NAMALWA (cell line): ENCODE results near the gene CHSY1.

Source experiments
- DNase-seq: peaks from one replicate; pipeline ENCODE4 v3.0.0-alpha.2; 2015; ENCODE audit warnings: low spot score

CHSY1 gene

DNA sequence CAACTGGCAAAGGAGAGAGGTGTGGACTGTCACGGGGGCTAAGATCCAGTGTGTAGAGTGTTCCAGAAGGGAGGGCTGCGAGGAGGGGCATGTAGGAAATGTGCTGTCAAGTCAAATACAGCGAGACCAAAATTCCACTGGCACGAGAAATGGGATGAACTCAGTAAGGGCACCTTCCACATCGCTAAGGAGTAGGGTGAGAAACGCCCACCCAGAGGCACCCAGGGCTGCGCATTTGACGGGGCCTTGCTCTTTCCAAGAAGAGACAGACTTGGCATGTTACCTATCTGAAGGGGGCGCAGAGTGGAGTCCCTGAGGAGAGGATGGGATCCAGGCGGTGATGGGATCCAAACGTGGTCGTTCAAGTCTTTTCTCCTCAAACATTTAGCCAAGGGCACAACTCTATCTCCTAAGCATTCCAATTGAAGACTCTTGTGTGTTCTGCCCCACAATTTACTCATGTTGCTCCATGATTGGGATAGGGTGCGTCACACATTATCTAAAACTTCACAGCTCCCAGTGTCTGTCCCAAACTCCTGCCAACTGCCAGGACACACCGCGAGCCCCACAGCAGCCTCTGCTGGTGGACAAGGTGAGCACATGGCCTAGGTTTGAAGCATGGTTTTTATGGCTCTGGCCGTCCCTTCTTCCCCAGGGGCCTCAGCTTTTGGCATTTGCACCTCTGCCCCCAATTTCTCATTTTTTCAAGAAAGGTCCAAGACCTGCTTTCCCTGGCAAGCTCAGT is 17.8 kb upstream of the CHSY1 start:
- no peak for DNase-seq

DNA sequence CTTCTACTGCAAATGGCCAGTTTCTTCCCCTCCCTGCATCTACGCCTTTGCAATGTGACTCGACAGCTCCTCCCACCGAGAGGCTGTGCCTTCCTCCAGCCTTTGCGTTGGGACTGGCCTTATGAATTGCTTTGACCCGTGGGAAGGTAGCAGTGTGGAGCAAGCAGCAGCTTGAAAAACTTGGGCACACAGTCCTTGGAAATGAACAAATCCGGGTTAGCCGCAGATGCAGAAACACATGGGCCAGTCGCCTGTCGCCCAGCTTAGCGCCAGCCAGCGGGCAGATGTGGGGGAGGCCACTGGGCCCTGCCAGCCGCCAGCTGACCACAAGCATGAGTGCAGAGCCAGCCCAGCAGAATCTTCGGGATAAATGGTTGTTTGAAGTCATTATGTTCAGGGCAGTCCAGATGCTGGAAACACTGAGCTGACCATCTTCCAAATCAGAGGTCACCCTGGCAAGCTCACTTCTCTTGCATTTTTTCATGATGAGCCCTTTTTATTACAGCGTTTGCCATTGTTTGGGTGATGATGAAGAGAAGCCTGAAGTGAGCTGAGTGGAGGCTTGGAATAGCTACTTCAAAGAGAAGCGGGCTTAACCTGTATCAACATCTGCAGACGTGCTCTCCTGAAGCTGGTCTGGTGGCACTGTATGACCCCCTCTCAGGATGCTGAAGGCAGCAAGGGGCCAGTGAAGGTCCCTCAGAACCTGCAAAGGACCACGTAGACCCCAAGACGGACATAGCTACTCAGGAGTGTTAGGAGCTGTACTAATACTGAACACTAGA is 15.7 kb upstream of the CHSY1 start:
- DNase-seq: no peak

DNA sequence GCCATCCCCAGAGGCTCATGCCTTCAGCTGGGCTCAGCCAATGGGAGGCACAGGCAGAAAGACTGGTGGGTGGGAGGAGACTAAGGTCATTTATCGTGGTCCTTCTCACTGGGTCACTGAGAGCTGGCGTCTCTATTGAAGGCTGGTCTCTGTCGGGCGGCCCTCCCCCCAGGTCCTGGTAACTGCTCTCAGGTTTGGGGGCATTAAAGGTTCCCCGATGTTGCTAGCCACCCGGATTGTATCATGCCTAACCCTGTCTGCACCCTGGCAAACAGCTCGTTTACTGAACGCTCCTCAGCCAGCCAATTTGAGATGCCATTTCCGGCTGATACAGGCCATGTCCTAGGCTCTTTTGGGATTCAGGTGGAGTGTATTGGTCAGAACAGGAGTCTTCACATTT is 14.9 kb upstream of the CHSY1 start:
- no peak for DNase-seq

GRCh38 chr15:101266034-101266433 is 14.2 kb upstream of the CHSY1 start:
- no peak for DNase-seq

DNA sequence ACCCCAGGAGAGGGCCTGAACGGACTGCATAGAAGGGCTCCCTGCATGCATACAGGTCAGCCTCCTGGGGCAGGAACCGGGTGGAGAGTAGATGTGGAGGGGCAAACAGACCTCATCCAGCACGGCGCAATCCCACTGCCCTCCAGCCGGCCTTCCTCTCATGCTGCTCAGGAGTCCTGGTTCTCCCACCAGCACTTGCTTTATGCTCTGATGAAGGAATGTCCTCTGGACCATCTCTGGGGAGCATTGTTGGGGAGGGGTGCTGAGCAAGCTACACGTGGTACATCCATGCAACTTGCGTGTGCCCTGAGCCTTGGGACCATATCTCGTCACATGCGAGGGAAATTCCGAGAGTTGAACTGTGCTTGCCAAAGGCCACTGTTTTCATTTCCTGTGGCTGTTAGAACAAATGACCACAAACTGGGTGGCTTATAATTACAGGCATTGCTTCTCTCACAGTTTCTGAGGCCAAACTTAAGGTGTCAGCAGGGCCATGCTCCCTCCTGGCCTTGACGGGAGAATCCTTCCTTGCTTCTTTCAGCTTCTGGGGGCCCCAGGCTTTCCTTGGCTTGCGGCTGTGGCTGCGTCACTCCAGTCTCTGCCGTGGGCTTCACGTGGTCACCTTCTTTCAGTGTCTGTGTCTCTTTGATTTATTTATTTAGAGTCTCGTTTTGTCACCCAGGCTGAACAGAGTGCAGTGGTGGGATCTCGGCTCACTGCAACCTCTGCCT is 13.2 kb upstream of the CHSY1 start:
- DNase-seq: no peak

- DNase-seq: no peak
Observed at GRCh38 chr15:101264011-101264410, 12.2 kb upstream of the CHSY1 start.

GRCh38 chr15:101262551-101262950 is 10.7 kb upstream of the CHSY1 start:
- no peak for DNase-seq

GRCh38 chr15:101258238-101259144 is 6.6 kb upstream of the CHSY1 start:
- peak; percentile 75 for DNase-seq

- DNase-seq: peak; percentile 79
Observed at GRCh38 chr15:101256757-101257156, 4.9 kb upstream of the CHSY1 start.

GRCh38 chr15:101255615-101256241 is 3.9 kb upstream of the CHSY1 start:
- DNase-seq: no peak

- DNase-seq: no peak
Observed at GRCh38 chr15:101255051-101255395, 3.2 kb upstream of the CHSY1 start.

GRCh38 chr15:101254157-101255050 is 2.6 kb upstream of the CHSY1 start:
- no peak for DNase-seq

DNA sequence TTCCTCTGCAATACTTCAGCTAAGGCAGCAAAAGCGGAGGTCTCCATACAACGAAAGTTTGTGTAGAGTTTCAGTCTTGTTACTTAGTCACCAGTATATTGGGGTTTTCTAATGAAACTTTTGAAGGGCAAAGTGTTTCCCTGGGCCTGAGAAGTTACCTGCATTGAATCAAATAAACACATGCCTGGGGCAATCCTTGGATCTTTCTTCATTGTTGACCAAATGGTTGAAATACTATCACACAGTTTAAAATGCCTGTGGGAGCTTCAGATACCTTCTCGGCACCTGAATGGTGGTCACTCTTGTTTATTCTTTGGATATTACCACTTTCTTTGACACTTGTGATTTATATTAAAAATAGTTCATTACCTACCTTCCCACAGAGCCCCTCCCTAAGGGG is 988 bp upstream of the CHSY1 start:
- no peak for DNase-seq

GRCh38 chr15:101250873-101251829 is 697 bp downstream of the CHSY1 start:
- no peak for DNase-seq

- no peak for DNase-seq
Observed at GRCh38 chr15:101250341-101250831, 1.5 kb downstream of the CHSY1 start.

- DNase-seq: no peak
Observed at GRCh38 chr15:101248274-101248673, 3.6 kb downstream of the CHSY1 start.

GRCh38 chr15:101246824-101247745 is 4.8 kb downstream of the CHSY1 start:
- DNase-seq: no peak

DNA sequence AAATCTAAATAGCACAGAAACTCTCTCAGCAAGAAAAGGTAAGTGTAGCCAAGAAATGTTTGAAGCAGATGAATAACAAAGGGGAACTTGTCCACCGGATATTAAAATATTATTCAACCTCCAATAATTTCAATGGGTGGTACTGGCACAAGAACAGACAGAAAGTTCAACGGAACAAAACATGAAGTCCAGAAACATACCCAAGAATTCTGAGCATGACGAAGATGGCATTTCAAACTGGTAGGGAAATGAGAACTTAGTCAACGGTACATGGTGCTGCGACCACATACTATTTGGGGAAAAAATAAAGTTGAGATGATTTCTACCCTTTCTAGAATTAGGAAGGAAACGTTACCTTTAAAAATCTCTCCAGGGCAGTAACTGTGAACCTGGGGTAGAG is 5.5 kb downstream of the CHSY1 start:
- DNase-seq: no peak
